ENCODE data around the gene CASK. TPM values are rescaled to one million over a fixed set of nuclear protein-coding genes. Genes with fewer than 3 reads are reported as not detected.
A peak's percentile ranks its signal among the peaks of the same experiment; 100 is the strongest.

The CASK gene
- total and polyA plus RNA-seq, 2 of the 13 experiments (the other 11 are each of a cell fraction or from before 2014, with no cell fraction given), result 14.5 to 16.0 TPM

DNA sequence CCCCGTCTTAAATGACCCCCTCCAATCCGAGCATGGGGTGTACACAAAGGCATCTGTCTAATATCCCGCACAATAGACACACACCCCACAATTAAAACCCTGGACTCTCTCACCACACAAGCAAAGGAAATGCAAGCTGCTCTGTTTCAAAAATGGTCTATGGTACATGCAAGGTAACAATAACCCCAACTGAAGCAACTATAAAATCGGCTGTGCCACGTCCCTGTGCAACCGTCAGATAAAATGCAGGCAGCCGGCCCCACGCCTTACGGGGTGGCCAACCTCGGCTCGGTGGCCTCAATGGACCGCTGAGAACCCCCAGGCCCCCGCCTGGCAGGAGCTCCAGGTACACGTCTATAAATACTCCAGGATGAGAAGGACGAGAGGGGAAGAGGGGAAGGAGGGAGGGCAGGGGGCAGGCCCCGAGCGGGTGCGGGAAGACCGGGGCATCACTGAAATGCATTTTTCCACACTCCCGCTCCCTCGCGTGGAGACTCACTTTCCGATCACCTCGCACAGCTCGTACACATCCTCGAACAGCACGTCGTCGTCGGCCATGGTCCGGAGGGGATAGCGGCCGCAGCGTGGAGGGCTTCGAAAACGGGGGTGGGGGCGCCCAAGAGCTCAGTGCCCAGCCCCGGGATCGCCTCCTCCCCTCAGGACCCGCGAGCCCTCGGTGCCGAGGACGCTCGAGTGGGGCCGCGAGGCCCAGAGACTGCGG lies 763 bp downstream of the CASK start (continued):
- 0 out of 2 replicates have a peak, but pooled peaks have one; percentile 31 for TF ChIP-seq ZFY (CRISPR knock-in tag; IDR thresholded peaks at IDR 0.05)
- TF ChIP-seq ZNF326 (CRISPR knock-in tag; IDR thresholded peaks at IDR 0.05; ENCODE audit: borderline replicate concordance), result no peak
- TF ChIP-seq ZNF274 (CRISPR knock-in tag; IDR thresholded peaks at IDR 0.05), result no peak
- TF ChIP-seq, protein P1, sequence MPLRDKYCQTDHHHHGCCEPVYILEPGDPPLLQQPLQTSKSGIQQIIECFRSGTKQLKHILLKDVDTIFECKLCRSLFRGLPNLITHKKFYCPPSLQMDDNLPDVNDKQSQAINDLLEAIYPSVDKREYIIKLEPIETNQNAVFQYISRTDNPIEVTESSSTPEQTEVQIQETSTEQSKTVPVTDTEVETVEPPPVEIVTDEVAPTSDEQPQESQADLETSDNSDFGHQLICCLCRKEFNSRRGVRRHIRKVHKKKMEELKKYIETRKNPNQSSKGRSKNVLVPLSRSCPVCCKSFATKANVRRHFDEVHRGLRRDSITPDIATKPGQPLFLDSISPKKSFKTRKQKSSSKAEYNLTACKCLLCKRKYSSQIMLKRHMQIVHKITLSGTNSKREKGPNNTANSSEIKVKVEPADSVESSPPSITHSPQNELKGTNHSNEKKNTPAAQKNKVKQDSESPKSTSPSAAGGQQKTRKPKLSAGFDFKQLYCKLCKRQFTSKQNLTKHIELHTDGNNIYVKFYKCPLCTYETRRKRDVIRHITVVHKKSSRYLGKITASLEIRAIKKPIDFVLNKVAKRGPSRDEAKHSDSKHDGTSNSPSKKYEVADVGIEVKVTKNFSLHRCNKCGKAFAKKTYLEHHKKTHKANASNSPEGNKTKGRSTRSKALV (CRISPR knock-in tag; IDR thresholded peaks at IDR 0.05), result no peak
- TF ChIP-seq ZNF501 (CRISPR knock-in tag; IDR thresholded peaks at IDR 0.05), result no peak
- no peak for TF ChIP-seq ZNF292 (CRISPR knock-in tag; IDR thresholded peaks at IDR 0.05; ENCODE audit: borderline replicate concordance, low read depth)
- TF ChIP-seq, protein P2, sequence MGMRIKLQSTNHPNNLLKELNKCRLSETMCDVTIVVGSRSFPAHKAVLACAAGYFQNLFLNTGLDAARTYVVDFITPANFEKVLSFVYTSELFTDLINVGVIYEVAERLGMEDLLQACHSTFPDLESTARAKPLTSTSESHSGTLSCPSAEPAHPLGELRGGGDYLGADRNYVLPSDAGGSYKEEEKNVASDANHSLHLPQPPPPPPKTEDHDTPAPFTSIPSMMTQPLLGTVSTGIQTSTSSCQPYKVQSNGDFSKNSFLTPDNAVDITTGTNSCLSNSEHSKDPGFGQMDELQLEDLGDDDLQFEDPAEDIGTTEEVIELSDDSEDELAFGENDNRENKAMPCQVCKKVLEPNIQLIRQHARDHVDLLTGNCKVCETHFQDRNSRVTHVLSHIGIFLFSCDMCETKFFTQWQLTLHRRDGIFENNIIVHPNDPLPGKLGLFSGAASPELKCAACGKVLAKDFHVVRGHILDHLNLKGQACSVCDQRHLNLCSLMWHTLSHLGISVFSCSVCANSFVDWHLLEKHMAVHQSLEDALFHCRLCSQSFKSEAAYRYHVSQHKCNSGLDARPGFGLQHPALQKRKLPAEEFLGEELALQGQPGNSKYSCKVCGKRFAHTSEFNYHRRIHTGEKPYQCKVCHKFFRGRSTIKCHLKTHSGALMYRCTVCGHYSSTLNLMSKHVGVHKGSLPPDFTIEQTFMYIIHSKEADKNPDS (CRISPR knock-in tag; IDR thresholded peaks at IDR 0.05), result no peak
- no peak for TF ChIP-seq AGO2 (optimal IDR thresholded peaks at IDR 0.05; ENCODE audit: low read depth, low read length)
- no peak for TF ChIP-seq HOXA7 (CRISPR knock-in tag; IDR thresholded peaks at IDR 0.05)
- no peak for TF ChIP-seq MYC (CRISPR knock-in tag; IDR thresholded peaks at IDR 0.05; ENCODE audit: borderline replicate concordance)
- TF ChIP-seq SNAPC2 (CRISPR knock-in tag; IDR thresholded peaks at IDR 0.05), result no peak
- TF ChIP-seq, protein P3, sequence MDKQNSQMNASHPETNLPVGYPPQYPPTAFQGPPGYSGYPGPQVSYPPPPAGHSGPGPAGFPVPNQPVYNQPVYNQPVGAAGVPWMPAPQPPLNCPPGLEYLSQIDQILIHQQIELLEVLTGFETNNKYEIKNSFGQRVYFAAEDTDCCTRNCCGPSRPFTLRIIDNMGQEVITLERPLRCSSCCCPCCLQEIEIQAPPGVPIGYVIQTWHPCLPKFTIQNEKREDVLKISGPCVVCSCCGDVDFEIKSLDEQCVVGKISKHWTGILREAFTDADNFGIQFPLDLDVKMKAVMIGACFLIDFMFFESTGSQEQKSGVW (CRISPR knock-in tag; IDR thresholded peaks at IDR 0.05; ENCODE audit: borderline replicate concordance), result no peak
- no peak for TF ChIP-seq SP140L (CRISPR knock-in tag; IDR thresholded peaks at IDR 0.05; ENCODE audit: borderline replicate concordance)
- no peak for TF ChIP-seq ZFP41 (CRISPR knock-in tag; IDR thresholded peaks at IDR 0.05; ENCODE audit: borderline replicate concordance)
- TF ChIP-seq, protein P4, sequence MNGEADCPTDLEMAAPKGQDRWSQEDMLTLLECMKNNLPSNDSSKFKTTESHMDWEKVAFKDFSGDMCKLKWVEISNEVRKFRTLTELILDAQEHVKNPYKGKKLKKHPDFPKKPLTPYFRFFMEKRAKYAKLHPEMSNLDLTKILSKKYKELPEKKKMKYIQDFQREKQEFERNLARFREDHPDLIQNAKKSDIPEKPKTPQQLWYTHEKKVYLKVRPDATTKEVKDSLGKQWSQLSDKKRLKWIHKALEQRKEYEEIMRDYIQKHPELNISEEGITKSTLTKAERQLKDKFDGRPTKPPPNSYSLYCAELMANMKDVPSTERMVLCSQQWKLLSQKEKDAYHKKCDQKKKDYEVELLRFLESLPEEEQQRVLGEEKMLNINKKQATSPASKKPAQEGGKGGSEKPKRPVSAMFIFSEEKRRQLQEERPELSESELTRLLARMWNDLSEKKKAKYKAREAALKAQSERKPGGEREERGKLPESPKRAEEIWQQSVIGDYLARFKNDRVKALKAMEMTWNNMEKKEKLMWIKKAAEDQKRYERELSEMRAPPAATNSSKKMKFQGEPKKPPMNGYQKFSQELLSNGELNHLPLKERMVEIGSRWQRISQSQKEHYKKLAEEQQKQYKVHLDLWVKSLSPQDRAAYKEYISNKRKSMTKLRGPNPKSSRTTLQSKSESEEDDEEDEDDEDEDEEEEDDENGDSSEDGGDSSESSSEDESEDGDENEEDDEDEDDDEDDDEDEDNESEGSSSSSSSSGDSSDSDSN (CRISPR knock-in tag; IDR thresholded peaks at IDR 0.05), result peak; percentile 67; the same call in 1 of the 2 replicates
- no peak for TF ChIP-seq DPF2 (CRISPR knock-in tag; IDR thresholded peaks at IDR 0.05; ENCODE audit: borderline replicate concordance, low read depth)
- TF ChIP-seq TAF1 (CRISPR knock-in tag; IDR thresholded peaks at IDR 0.05), result no peak
- no peak for TF ChIP-seq ZNF207 (IDR thresholded peaks at IDR 0.05; ENCODE audit: borderline replicate concordance)
- no peak for TF ChIP-seq SMAD9 (CRISPR knock-in tag; IDR thresholded peaks at IDR 0.05)
- no peak for TF ChIP-seq ZSCAN12 (CRISPR knock-in tag; IDR thresholded peaks at IDR 0.05)
- TF ChIP-seq ZNF3 (CRISPR knock-in tag; IDR thresholded peaks at IDR 0.05), result no peak
- TF ChIP-seq, protein P5, sequence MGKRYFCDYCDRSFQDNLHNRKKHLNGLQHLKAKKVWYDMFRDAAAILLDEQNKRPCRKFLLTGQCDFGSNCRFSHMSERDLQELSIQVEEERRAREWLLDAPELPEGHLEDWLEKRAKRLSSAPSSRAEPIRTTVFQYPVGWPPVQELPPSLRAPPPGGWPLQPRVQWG (CRISPR knock-in tag; IDR thresholded peaks at IDR 0.05; ENCODE audit: borderline replicate concordance, low read depth), result no peak

Data from HepG2 (cell line).